ENCODE data around the gene GPC6.

DNA sequence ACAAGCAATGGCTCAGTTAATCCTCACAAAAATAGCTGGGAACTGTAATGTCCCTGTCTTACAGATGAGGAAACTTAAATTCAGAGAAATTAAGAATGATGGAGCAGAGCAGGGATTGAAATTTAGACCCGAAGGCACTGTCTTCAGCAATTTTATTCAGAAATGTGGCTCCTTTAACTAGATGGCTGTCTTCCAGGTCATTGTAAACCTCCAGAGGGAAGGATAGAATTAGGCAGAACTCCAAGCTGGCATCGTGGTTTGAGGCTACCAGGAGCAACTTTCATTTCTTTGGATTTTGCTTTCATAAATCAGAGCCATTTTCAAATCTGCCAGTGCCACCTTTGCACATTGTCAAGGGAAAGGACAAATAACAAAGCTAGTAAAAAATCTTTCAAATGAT is 913.9 kb downstream of the GPC6 start:
- TF ChIP-seq, protein P1, sequence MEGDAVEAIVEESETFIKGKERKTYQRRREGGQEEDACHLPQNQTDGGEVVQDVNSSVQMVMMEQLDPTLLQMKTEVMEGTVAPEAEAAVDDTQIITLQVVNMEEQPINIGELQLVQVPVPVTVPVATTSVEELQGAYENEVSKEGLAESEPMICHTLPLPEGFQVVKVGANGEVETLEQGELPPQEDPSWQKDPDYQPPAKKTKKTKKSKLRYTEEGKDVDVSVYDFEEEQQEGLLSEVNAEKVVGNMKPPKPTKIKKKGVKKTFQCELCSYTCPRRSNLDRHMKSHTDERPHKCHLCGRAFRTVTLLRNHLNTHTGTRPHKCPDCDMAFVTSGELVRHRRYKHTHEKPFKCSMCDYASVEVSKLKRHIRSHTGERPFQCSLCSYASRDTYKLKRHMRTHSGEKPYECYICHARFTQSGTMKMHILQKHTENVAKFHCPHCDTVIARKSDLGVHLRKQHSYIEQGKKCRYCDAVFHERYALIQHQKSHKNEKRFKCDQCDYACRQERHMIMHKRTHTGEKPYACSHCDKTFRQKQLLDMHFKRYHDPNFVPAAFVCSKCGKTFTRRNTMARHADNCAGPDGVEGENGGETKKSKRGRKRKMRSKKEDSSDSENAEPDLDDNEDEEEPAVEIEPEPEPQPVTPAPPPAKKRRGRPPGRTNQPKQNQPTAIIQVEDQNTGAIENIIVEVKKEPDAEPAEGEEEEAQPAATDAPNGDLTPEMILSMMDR (IDR thresholded peaks at IDR 0.05), result no peak
- no peak for TF ChIP-seq POLR2A (IDR thresholded peaks at IDR 0.05)
- no peak for TF ChIP-seq POLR2AphosphoS5 (IDR thresholded peaks at IDR 0.05)

Data from suprapubic skin (tissue), 4 donors.